Astrocyte of the cerebellum (primary cell): ENCODE measurements around the gene DIPK1A.

Experiments
- DNase-seq: peaks from one replicate; pipeline ENCODE4 v3.0.0-alpha.2; 2011; ENCODE audit warnings: low read depth
- H3K4me3 ChIP-seq: 2 replicates; pipeline ENCODE4 v1.5.1; 2011; ENCODE audit warnings: mild to moderate bottlenecking, low read depth, low read length, moderate library complexity
- in situ Hi-C: cut with HindIII; loops from 2 replicates; pipeline ENCODE4 v1.10.0; 2017; ENCODE audit warnings: low sequenced_read_pairs
- TF ChIP-seq, protein P1 (sequence below): IDR thresholded peaks from 2 replicates; pipeline ENCODE4 v1.5.1; 2012; ENCODE audit warnings: low read length, low read depth, moderate library complexity, mild to moderate bottlenecking; ENCODE audit errors: missing control alignments

Gene DIPK1A

DNA sequence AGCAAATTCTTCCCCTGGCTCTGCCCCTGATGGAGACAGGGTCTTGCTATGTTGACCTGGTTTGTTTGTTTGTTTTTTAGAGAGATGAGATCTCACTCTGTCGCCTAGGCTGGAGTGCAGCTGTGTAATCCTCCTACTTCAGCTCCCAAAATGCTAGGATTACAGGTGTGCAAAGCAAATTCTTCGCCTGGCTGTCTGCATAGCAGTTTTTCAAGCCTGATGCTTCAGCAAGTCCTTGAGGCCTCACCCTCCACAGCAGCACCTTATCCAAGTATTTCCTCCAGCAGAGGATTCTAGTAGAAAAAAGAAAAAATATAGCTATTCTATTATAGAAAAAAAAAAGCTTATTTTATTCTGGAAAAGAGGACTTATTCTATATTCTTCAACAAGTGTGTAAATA lies 144.5 kb downstream of the DIPK1A start:
- in situ Hi-C loops, result no loop called here
- TF ChIP-seq, protein P1, sequence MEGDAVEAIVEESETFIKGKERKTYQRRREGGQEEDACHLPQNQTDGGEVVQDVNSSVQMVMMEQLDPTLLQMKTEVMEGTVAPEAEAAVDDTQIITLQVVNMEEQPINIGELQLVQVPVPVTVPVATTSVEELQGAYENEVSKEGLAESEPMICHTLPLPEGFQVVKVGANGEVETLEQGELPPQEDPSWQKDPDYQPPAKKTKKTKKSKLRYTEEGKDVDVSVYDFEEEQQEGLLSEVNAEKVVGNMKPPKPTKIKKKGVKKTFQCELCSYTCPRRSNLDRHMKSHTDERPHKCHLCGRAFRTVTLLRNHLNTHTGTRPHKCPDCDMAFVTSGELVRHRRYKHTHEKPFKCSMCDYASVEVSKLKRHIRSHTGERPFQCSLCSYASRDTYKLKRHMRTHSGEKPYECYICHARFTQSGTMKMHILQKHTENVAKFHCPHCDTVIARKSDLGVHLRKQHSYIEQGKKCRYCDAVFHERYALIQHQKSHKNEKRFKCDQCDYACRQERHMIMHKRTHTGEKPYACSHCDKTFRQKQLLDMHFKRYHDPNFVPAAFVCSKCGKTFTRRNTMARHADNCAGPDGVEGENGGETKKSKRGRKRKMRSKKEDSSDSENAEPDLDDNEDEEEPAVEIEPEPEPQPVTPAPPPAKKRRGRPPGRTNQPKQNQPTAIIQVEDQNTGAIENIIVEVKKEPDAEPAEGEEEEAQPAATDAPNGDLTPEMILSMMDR, result no peak
- DNase-seq, result no peak
- no peak overlapping the region for H3K4me3 ChIP-seq

DNA sequence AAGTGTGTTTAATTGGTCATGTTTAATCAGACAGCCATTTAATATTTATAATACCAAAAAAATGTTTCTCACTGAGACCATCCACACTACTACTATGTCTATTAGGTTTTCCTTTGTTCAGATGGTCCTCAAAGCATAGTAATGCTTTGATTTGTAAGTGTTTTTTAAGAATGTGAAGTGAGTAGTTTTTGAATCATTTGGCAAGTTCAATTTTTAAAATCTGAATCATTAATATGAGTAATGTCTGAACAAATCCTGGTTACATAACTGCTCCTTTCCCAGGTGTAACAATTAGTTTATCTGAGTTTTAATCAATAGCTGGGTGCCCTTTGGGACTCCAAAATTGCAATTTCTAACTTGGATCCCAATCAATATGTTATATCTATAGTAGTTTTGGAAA lies 152.9 kb downstream of the DIPK1A start:
- H3K4me3 ChIP-seq, result no peak overlapping the region
- in situ Hi-C loops, result no loop called here
- no peak for DNase-seq
- TF ChIP-seq, protein P1, result no peak

DNA sequence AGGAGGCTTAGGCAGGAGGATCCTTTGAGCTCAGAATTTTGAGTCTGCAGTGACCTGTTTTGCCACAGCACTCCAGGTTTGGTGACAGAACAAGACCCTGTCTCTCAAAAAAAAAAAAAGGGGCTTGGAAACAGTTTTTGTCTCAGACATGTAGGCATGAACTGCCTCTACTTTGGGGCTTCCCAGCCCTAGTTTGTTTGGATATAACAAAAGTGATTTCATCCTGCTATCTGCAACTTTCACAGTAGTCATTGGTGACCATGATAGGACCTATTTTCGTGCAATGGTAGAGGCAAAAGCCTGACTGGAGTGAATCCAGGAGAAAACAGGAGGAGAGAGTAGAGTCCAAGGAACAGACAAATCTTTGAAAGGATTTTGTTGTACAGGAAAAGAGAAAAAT lies 156.0 kb downstream of the DIPK1A start:
- in situ Hi-C loops, result no loop called here
- TF ChIP-seq, protein P1, result no peak
- no peak overlapping the region for H3K4me3 ChIP-seq
- no peak for DNase-seq

DNA sequence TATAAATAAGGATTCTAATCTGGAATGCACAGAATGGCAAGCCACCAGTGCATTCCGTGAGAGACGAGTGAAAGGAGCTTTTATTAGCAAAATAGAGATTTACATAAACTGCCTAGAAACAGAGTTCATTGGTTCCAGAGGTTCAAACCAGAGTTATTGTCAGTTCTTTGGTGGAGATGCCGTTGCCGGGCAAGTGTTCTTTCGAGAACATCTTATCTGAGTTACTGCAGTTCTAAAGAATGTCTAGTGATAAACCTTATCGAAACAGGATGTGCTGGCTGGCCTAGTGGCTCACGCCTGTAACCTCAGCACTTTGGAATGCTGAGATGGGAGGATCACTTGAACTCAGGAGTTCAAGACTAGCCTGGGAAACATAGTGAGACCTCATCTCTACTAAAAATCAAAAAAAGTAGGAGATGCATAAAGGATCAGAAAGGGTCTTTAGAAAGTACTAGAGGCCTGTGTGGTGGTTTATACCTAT lies 156.5 kb downstream of the DIPK1A start:
- H3K4me3 ChIP-seq, result no peak overlapping the region
- in situ Hi-C loops, result no loop called here
- DNase-seq, result peak; percentile 63
- TF ChIP-seq, protein P1, result no peak

DNA sequence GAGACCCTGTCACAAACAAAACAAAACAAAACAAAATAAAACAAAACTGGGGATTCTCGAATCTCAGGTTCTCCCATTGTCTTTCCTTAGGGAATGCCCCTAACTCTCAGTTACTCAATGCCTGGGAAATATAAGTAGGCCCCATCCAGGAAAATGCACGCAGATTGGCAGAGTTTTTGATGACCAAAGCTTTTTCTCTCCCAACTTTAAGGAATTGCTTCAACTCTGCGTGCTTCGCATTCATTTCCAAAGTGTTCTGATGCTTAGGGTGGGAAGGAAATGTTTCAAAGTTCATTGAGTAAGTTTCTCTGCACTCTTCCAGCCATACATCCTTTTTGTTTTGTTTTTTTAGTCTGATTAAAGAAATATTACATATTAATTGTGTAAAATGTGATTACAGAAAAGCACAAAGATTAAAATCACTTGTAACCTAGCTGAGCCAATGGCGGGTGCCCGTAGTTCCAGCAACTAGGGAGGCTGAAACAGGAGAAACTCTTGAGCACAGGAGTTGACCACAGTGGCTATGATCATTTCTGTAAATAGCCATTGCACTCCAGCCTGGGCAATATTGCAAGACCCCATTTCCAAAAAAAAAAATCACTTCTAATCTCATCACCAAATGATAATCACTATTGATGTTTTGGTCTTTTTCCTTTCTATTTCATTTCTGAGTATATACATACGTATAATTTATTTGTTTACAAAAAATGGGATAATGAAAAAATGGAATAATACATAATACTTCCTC lies 157.9 kb downstream of the DIPK1A start:
- DNase-seq, result no peak
- in situ Hi-C loops, result no loop called here
- no peak overlapping the region for H3K4me3 ChIP-seq
- TF ChIP-seq, protein P1, result no peak

DNA sequence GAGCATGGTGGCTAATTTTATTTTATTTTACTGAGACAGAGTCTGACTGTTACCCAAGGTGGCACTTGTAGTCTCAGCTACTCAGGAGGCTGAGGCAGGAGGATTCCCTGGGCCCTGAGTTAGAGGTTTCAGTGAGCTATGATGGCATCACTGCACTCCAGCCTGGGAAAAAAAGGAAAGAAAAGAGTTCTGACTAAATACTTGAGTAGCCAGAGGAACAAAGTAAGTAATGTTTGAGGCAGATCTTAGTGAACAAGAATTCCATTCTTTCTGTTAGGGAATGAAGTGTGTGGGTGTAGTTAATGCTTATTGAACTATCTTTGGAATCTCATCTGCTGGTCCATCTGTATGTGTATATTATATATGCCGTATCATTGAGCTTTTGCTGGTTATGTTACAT lies 163.3 kb downstream of the DIPK1A start:
- H3K4me3 ChIP-seq, result no peak overlapping the region
- in situ Hi-C loops, result no loop called here
- TF ChIP-seq, protein P1, result no peak
- no peak for DNase-seq
